Ishikawa (cell line): ENCODE results near the gene RPS29.

Source experiments
- CEBPB ChIP-seq: IDR thresholded peaks from 2 replicates; pipeline ENCODE4 v1.6.1; 2012
- CREB1 ChIP-seq: IDR thresholded peaks from 2 replicates; pipeline ENCODE4 v1.6.1; 2012; ENCODE audit warnings: low read depth
- EGR1 ChIP-seq: IDR thresholded peaks from 2 replicates; pipeline ENCODE4 v1.6.1; 2012
- EP300 ChIP-seq: IDR thresholded peaks from 2 replicates; pipeline ENCODE4 v1.6.1; 2012; ENCODE audit warnings: borderline replicate concordance
- FOXM1 ChIP-seq: IDR thresholded peaks from 2 replicates; pipeline ENCODE4 v1.6.1; 2012; ENCODE audit warnings: low read depth, borderline replicate concordance
- MAX ChIP-seq: IDR thresholded peaks from 2 replicates; pipeline ENCODE4 v1.6.1; 2012
- NFIC ChIP-seq: IDR thresholded peaks from 2 replicates; pipeline ENCODE4 v1.6.1; 2012
- RAD21 ChIP-seq: IDR thresholded peaks from 2 replicates; pipeline ENCODE4 v1.6.1; 2012; ENCODE audit warnings: low read depth
- REST ChIP-seq: IDR thresholded peaks from 2 replicates; pipeline ENCODE4 v1.6.1; 2012; ENCODE audit warnings: low read depth, mild to moderate bottlenecking
- TAF1 ChIP-seq: IDR thresholded peaks from 2 replicates; pipeline ENCODE4 v1.6.1; 2012; ENCODE audit warnings: low read depth, mild to moderate bottlenecking
- TCF12 ChIP-seq: IDR thresholded peaks from 2 replicates; pipeline ENCODE4 v1.6.1; 2012; ENCODE audit warnings: low read depth
- TEAD4 ChIP-seq: IDR thresholded peaks from 2 replicates; pipeline ENCODE4 v1.6.1; 2012
- USF1 ChIP-seq: IDR thresholded peaks from 2 replicates; pipeline ENCODE4 v1.6.1; 2012
- YY1 ChIP-seq: IDR thresholded peaks from 2 replicates; pipeline ENCODE4 v1.6.1; 2012; ENCODE audit warnings: low read depth
- ZBTB7A ChIP-seq: IDR thresholded peaks from 2 replicates; pipeline ENCODE4 v1.6.1; 2012; ENCODE audit warnings: low read depth

RPS29 gene

GRCh38 chr14:49589387-49589786 is 3.2 kb upstream of the RPS29 start:
- TF ChIP-seq REST = peak; percentile 47; the same call in 1 of the 2 replicates
- no peak for TF ChIP-seq FOXM1

GRCh38 chr14:49586673-49587460 is 687 bp upstream of the RPS29 start:
- peak; percentile 49; the same call in 1 of the 2 replicates for TF ChIP-seq TEAD4
- 0 out of 2 replicates have a peak, but pooled peaks have one; percentile 21 for TF ChIP-seq YY1
- no peak for TF ChIP-seq TCF12
- TF ChIP-seq ZBTB7A = no peak
- peak; percentile 36 for TF ChIP-seq RAD21

GRCh38 chr14:49584058-49584457 is 2.1 kb downstream of the RPS29 start:
- TF ChIP-seq CEBPB (no peak), RAD21 (no peak), EP300 (no peak), TEAD4 (no peak), REST (no peak), FOXM1 (no peak), TAF1 (no peak)

GRCh38 chr14:49583629-49584028 is 2.6 kb downstream of the RPS29 start:
- TF ChIP-seq MAX = no peak
- TF ChIP-seq TCF12 = no peak
- no peak for TF ChIP-seq TAF1
- no peak for TF ChIP-seq FOXM1
- TF ChIP-seq REST = no peak
- no peak for TF ChIP-seq EGR1
- no peak for TF ChIP-seq EP300

- TF ChIP-seq MAX (no peak), EGR1 (no peak), ZBTB7A (no peak), REST (no peak), TAF1 (no peak), RAD21 (no peak), FOXM1 (no peak), NFIC (no peak), TEAD4 (no peak), YY1 (no peak), EP300 (no peak), TCF12 (no peak), CEBPB (no peak), CREB1 (no peak), USF1 (no peak)
These were observed 3.8 kb downstream of the RPS29 start for GRCh38 chr14:49582113-49582977.
